Thyroid gland (tissue), 4 donors: ENCODE data around the gene CACUL1. TPM values are rescaled to one million over a fixed set of nuclear protein-coding genes. Genes with fewer than 3 reads are reported as not detected.

Source experiments
- DNase-seq, 2 donors: peaks; one replicate each; pipeline ENCODE4 v3.0.0-alpha.2; 2019
- H3K27ac ChIP-seq, 3 donors: fragments of 200-600 bp; sonication (generic); 1 replicate in 2 of 3; 2 replicates in 1 of 3; pipeline ENCODE4 v1.5.1; 2016 to 2019; ENCODE audit warnings: mild to moderate bottlenecking in 1 of 3, moderate library complexity in 1 of 3
- H3K27me3 ChIP-seq: fragments of 200-600 bp; sonication (generic); one replicate; pipeline ENCODE4 v1.5.1; 2019
- H3K36me3 ChIP-seq, 2 donors: fragments of 200-600 bp; sonication (generic); one replicate each; pipeline ENCODE4 v1.5.1; 2016 to 2019
- H3K4me1 ChIP-seq, 2 donors: fragments of 200-600 bp; sonication (generic); one replicate each; pipeline ENCODE4 v1.5.1; 2017 to 2019
- H3K4me3 ChIP-seq, 3 donors: fragments of 200-600 bp; sonication (generic); replicated peaks in 1 of 3; 1 replicate in 2 of 3; 2 replicates in 1 of 3; pipeline ENCODE4 v1.5.1; 2016; ENCODE audit warnings: mild to moderate bottlenecking in 1 of 3
- H3K9me3 ChIP-seq: fragments of 200-600 bp; sonication (generic); one replicate; pipeline ENCODE4 v1.5.1; 2017
- POLR2A ChIP-seq, 2 donors: fragments of 450-650 bp; IDR thresholded peaks; one replicate each; pipeline ENCODE4 v1.6.1; 2017; ENCODE audit warnings: antibody characterized with exemption in 2 of 2, mild to moderate bottlenecking in 2 of 2, moderate library complexity in 1 of 2
- WGBS, 2 donors: methylation state at CpG; one replicate each; pipeline ENCODE4 v1.1.5; 2017; 5-methylcytosine and 5-hydroxymethylcytosine counted together
- intact Hi-C: fragments of 100-400 bp; cut with DNase I; formaldehyde crosslinking; loops from one replicate; pipeline ENCODE4 v1.15.1; 2023
- total RNA-seq, 4 donors: library from RNA; depleted of rRNA; stranded (reverse); fragments of >200 nt; gene quantifications; one replicate each; pipeline ENCODE4 v1.2.3, GENCODE V29; 2016
- TF ChIP-seq, protein P1 (sequence below), 6 experiments: fragments of 200-600 bp in 3 of 6; fragments of 450-650 bp in 3 of 6; sonication (generic) in 3 of 6; IDR thresholded peaks; one replicate each; pipeline ENCODE4 v1.5.1; 2016 to 2019; ENCODE audit warnings: antibody characterized with exemption in 6 of 6, mild to moderate bottlenecking in 2 of 6, inconsistent platforms in 1 of 6, moderate library complexity in 1 of 6

The CACUL1 gene
- total RNA-seq, 4 donors from 2014 or later = 23.0 to 36.8 (median 31.5) TPM

DNA sequence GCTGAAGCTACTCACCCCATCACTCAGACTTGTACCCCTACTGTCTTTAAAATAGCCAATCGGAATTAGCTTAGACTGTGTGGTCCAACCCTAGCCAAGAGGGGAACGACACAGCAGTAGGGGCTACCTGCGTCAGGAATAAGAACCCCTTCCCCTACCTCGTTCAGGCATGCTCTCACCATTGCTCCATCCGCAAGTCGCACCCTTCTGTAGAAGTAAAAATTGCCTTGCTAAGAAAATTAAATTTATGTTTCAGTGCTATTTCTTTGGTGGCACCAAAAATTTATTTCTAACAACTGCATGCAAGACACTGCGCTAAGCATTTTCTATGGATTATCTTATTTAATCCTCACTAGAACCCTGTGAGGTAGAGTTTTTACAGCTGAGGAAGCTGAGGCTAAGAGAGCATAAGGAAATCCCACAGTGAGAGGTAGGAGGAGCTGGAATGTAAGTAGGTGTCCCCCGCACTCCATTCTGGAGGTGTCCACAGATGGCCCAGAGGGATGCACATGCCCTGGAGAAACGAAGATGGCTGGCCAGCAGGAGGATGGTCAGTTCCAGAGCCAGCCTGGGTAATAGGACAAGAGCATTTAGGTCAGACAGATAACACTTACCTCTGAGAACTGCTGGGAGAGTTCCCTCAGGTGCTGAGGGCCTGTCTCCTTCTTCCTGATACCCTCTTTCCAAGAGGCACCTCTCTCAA is 15.3 kb upstream of the CACUL1 start:
- Histone ChIP-seq H3K9me3 (no peaks in the 10 kb centered on the region), H3K36me3 (no peaks in the 10 kb centered on the region), H3K4me3 (no peak overlapping the region), H3K27ac (no peak overlapping the region), H3K4me1 (peaks cover 0 to 5% of the 10 kb centered on the region in 2 donors), H3K27me3 (no peaks in the 10 kb centered on the region)
- WGBS, 2 donors = 87 to 88% methylated on average over 9 of the region's 9 CpGs
- DNase-seq = no peak
- intact Hi-C loops = no loop called here
- TF ChIP-seq, protein P1, sequence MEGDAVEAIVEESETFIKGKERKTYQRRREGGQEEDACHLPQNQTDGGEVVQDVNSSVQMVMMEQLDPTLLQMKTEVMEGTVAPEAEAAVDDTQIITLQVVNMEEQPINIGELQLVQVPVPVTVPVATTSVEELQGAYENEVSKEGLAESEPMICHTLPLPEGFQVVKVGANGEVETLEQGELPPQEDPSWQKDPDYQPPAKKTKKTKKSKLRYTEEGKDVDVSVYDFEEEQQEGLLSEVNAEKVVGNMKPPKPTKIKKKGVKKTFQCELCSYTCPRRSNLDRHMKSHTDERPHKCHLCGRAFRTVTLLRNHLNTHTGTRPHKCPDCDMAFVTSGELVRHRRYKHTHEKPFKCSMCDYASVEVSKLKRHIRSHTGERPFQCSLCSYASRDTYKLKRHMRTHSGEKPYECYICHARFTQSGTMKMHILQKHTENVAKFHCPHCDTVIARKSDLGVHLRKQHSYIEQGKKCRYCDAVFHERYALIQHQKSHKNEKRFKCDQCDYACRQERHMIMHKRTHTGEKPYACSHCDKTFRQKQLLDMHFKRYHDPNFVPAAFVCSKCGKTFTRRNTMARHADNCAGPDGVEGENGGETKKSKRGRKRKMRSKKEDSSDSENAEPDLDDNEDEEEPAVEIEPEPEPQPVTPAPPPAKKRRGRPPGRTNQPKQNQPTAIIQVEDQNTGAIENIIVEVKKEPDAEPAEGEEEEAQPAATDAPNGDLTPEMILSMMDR (IDR thresholded peaks at IDR 0.05) = no peak
- no peak for TF ChIP-seq POLR2A (IDR thresholded peaks at IDR 0.05)

GRCh38 chr10:118768041-118768919 is 13.5 kb upstream of the CACUL1 start:
- intact Hi-C loops = no loop called here

DNA sequence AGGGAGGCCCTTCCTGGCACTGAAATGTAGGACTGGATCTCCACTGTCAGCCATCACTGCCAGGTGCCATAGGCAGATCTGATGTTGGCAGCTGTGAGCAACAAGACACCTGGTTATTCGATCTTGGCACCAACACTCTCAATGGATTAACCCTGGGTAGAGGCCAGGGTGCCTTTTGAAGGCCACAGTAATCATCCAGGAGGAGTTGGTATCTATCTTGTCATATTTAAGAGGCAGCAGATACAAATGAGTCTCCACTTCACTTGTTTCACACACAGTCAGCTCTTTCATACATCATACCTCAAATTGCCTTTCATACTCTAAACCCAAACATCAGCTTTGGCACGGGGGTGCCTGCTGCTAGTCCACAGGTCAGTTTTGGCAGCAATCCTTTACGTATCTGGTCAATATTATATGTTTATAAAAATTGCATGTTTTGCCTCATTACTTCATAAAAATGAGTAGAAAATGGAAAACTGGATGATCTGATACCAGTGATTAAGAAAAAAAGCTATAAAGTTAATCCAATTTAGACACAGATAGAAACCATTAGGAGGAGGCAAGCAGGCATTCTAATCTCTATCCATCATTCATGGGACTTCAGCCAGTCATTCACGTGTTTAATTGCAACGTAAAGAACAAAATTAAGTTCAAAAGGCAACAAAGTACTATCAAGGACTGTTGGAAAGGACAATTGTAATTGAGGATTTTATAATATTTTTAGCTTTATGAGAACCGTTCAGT is 12.7 kb upstream of the CACUL1 start:
- no peaks in the 10 kb centered on the region for H3K36me3 ChIP-seq
- no peaks in the 10 kb centered on the region for H3K27me3 ChIP-seq
- peaks cover 16 to 24% of the 10 kb centered on the region in 2 donors for H3K4me1 ChIP-seq
- no peak overlapping the region for H3K27ac ChIP-seq
- H3K9me3 ChIP-seq = no peaks in the 10 kb centered on the region
- intact Hi-C loops = no loop called here
- DNase-seq = no peak
- WGBS, 2 donors = 86 to 87% methylated on average over 6 of the region's 6 CpGs
- no peak overlapping the region for H3K4me3 ChIP-seq
- TF ChIP-seq, protein P1 (IDR thresholded peaks at IDR 0.05) = no peak
- TF ChIP-seq POLR2A (IDR thresholded peaks at IDR 0.05) = no peak

More at GRCh38 chr10:118768041-118768919, 13.5 kb upstream of the CACUL1 start:
- no peaks in the 10 kb centered on the region for H3K36me3 ChIP-seq
- no peaks in the 10 kb centered on the region for H3K27me3 ChIP-seq
- no peaks in the 10 kb centered on the region for H3K9me3 ChIP-seq
- peaks cover 12 to 18% of the 10 kb centered on the region in 2 donors for H3K4me1 ChIP-seq
- H3K27ac ChIP-seq = no peak overlapping the region
- no peak for DNase-seq
- WGBS, 2 donors = 90 to 96% methylated on average over 6 of the region's 6 CpGs
- H3K4me3 ChIP-seq = no peak overlapping the region
- TF ChIP-seq, protein P1 (IDR thresholded peaks at IDR 0.05) = no peak
- TF ChIP-seq POLR2A (IDR thresholded peaks at IDR 0.05) = no peak

DNA sequence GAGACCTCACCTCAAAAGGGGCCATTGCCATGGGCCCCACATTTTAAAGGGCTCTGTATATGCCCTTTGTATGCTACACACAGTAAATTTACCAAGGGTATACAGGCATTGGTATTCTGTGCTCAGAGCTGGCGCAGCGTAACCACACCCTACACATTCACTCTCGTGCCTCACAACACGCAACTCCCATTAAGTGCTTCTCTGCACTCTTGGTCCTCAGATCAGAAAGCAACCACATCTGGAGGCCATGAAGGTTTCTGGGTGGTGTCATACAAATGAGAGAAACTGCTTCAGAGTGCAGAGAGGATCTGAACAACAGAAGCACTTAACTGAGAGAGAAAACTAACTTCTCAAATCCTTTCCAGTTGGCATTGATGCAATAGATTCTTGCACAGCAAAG is 9.4 kb upstream of the CACUL1 start:
- H3K4me3 ChIP-seq = no peak overlapping the region
- intact Hi-C loops = no loop called here
- H3K4me1 ChIP-seq = peaks cover 16 to 19% of the 10 kb centered on the region in 2 donors
- TF ChIP-seq POLR2A (IDR thresholded peaks at IDR 0.05) = no peak
- TF ChIP-seq, protein P1 (IDR thresholded peaks at IDR 0.05) = no peak
- no peaks in the 10 kb centered on the region for H3K36me3 ChIP-seq
- DNase-seq = peak in 1 of 2 donors; percentile 7
- 81 to 85% methylated on average over 4 of the region's 4 CpGs for WGBS, 2 donors
- H3K9me3 ChIP-seq = no peaks in the 10 kb centered on the region
- peak overlapping the region; percentile 61 to 74 (median 68) for H3K27ac ChIP-seq
- H3K27me3 ChIP-seq = no peaks in the 10 kb centered on the region
